CD8-positive, alpha-beta memory T cell (primary cell): ENCODE data around the gene ITFG1. TPM values are rescaled to one million over a fixed set of nuclear protein-coding genes. Genes with fewer than 3 reads are reported as not detected.
A peak's percentile ranks its signal among the peaks of the same experiment; 100 is the strongest.
"Not testable (repeated sequence)": the region's sequence is repeated elsewhere in the genome, so short reads cannot be mapped to it uniquely, and the experiment has no call there.

Experiments used
- CTCF ChIA-PET: fragments of 350-600 bp; sonication (Branson Sonifier 250); formaldehyde crosslinking; loops from one replicate; lab custom pipeline; 2021; ENCODE audit warnings: antibody characterized with exemption; lab: Charles Lee
- POLR2A ChIA-PET: fragments of 350-600 bp; sonication (Branson Sonifier 250); formaldehyde crosslinking; loops from one replicate; lab custom pipeline; 2021; ENCODE audit warnings: antibody characterized with exemption; lab: Charles Lee
- DNase-seq, 5 donors: peaks; one replicate each; pipeline versions ENCODE4 v3.0.0 to v3.0.0-alpha.2; 2020 to 2022; ENCODE audit warnings: mixed read lengths in 1 of 5
- H3K27ac ChIP-seq: one replicate; pipeline ENCODE4 v1.7.0; 2013; ENCODE audit warnings: low read depth, mild to moderate bottlenecking, low read length, moderate library complexity
- H3K27me3 ChIP-seq: 2 replicates; pipeline ENCODE4 v1.7.0; 2013; ENCODE audit warnings: low read length, mild to moderate bottlenecking; ENCODE audit not compliant: insufficient read depth, poor library complexity, severe bottlenecking
- H3K36me3 ChIP-seq: 2 replicates; pipeline ENCODE4 v1.7.0; 2013; ENCODE audit warnings: mild to moderate bottlenecking, low read length, moderate library complexity; ENCODE audit not compliant: insufficient read depth
- H3K4me1 ChIP-seq: 2 replicates; pipeline ENCODE4 v1.7.0; 2013; ENCODE audit warnings: mild to moderate bottlenecking, low read length, moderate library complexity; ENCODE audit not compliant: insufficient read depth
- H3K4me3 ChIP-seq: 2 replicates; pipeline ENCODE4 v1.7.0; 2013; ENCODE audit warnings: mild to moderate bottlenecking, low read length
- H3K9me3 ChIP-seq: 2 replicates; pipeline ENCODE4 v1.7.0; 2013; ENCODE audit warnings: mild to moderate bottlenecking, low read length
- H3K27ac Mint-ChIP-seq, 8 donors: one replicate each; pipeline ENCODE4 v1.8.0; 2020 to 2021; ENCODE audit warnings: mixed read lengths in 8 of 8, mild to moderate bottlenecking in 6 of 8, inconsistent platforms in 3 of 8, moderate library complexity in 3 of 8
- H3K27me3 Mint-ChIP-seq, 2 donors: one replicate each; pipeline ENCODE4 v1.8.0; 2020 to 2021; ENCODE audit warnings: mixed read lengths in 2 of 2, mild to moderate bottlenecking in 1 of 2, moderate library complexity in 1 of 2
- H3K36me3 Mint-ChIP-seq, 3 donors: one replicate each; pipeline ENCODE4 v1.8.0; 2020 to 2021; ENCODE audit warnings: mixed read lengths in 3 of 3, inconsistent platforms in 1 of 3, mild to moderate bottlenecking in 1 of 3
- H3K4me1 Mint-ChIP-seq, 3 donors: one replicate each; pipeline ENCODE4 v1.8.0; 2020 to 2021; ENCODE audit warnings: mixed read lengths in 3 of 3, inconsistent platforms in 1 of 3, mild to moderate bottlenecking in 1 of 3
- H3K4me3 Mint-ChIP-seq, 7 donors: one replicate each; pipeline ENCODE4 v1.8.0; 2020 to 2021; ENCODE audit warnings: mixed read lengths in 7 of 7, mild to moderate bottlenecking in 6 of 7, moderate library complexity in 4 of 7, inconsistent platforms in 2 of 7
- H3K9me3 Mint-ChIP-seq, 5 donors: one replicate each; pipeline ENCODE4 v1.8.0; 2020 to 2022; ENCODE audit warnings: mixed read lengths in 5 of 5, mild to moderate bottlenecking in 3 of 5, moderate library complexity in 2 of 5, inconsistent platforms in 1 of 5
- polyA plus RNA-seq: library from polyadenylated mRNA; unstranded; fragments of 300-500 nt; fragmentation: Illumina TruSeq; gene quantifications from one replicate; pipeline ENCODE4 v1.2.3, GENCODE V29; 2021
- total RNA-seq, 2 experiments: library from RNA; stranded (reverse); gene quantifications; one replicate each; pipeline ENCODE4 v1.2.3, GENCODE V29; 2021

Gene ITFG1
- total and polyA plus RNA-seq, 3 experiments from 2014 or later: 24.5 to 26.8 (median 24.9) TPM

GRCh38 chr16:47460359-47460710, 528 bp downstream of the ITFG1 start:
- Histone ChIP-seq H3K9me3 (no peaks in the 10 kb centered on the region), H3K27me3 (no peaks in the 10 kb centered on the region), H3K4me1 (peaks cover 33% of the 10 kb centered on the region), H3K4me3 (peak overlapping the region; percentile 84), H3K36me3 (peaks cover 6% of the 10 kb centered on the region), H3K27ac (peak overlapping the region; percentile 93)
- H3K36me3 Mint-ChIP-seq: peaks cover 0 to 32% (median 16%) of the 10 kb centered on the region in 3 donors
- peak overlapping the region; percentile 92 to 99 (median 97) for H3K27ac Mint-ChIP-seq
- no peaks in the 10 kb centered on the region for H3K27me3 Mint-ChIP-seq
- H3K9me3 Mint-ChIP-seq: no peaks in the 10 kb centered on the region
- ChIA-PET CTCF (interaction anchor here (1.1 to 1.8 kb wide), 4 partner anchors 142 to 704 kb away, joined by 3 to 5 read pairs (median 4); partner anchors contain the start of gene NETO2), POLR2A (interaction anchor here (0.9 to 2.7 kb wide), 2 partner anchors 10 to 487 kb away, joined by 3 to 10 read pairs; partner anchors contain the start of gene DNAJA2)
- peaks cover 59 to 80% (median 74%) of the 10 kb centered on the region in 3 donors for H3K4me1 Mint-ChIP-seq
- no peak for DNase-seq
- H3K4me3 Mint-ChIP-seq: peak overlapping the region; percentile 94 to 100 (median 97)

GRCh38 chr16:47459603-47460002, 1.3 kb downstream of the ITFG1 start:
- Histone ChIP-seq H3K36me3 (peaks cover 6% of the 10 kb centered on the region), H3K4me1 (peaks cover 33% of the 10 kb centered on the region), H3K27me3 (no peaks in the 10 kb centered on the region), H3K4me3 (peak overlapping the region; percentile 84), H3K27ac (no peak overlapping the region), H3K9me3 (no peaks in the 10 kb centered on the region)
- peaks cover 0 to 34% (median 19%) of the 10 kb centered on the region in 3 donors for H3K36me3 Mint-ChIP-seq
- peak overlapping the region; percentile 94 to 100 (median 97) for H3K4me3 Mint-ChIP-seq
- no peak for DNase-seq
- ChIA-PET CTCF (no interaction called here), POLR2A (interaction anchor here (2.7 kb wide), 1 partner anchor 486 kb away, joined by 10 read pairs; the partner anchor contains the start of gene DNAJA2)
- peaks cover 54 to 78% (median 74%) of the 10 kb centered on the region in 3 donors for H3K4me1 Mint-ChIP-seq
- no peaks in the 10 kb centered on the region for H3K27me3 Mint-ChIP-seq
- H3K9me3 Mint-ChIP-seq: no peaks in the 10 kb centered on the region
- peak overlapping the region in 7 of 8 donors; percentile 95 to 99 (median 98) for H3K27ac Mint-ChIP-seq

- H3K4me3 ChIP-seq: no peak overlapping the region
- H3K27ac Mint-ChIP-seq: peak overlapping the region in 4 of 8 donors; percentile 6 to 45 (median 32)
Measured at GRCh38 chr16:47458331-47458730, 2.5 kb downstream of the ITFG1 start.

GRCh38 chr16:47449788-47450187, 11.1 kb downstream of the ITFG1 start:
- H3K27ac Mint-ChIP-seq: peak overlapping the region in 3 of 8 donors; percentile 7 to 71 (median 57)
- DNase-seq: no peak
- no peaks in the 10 kb centered on the region for H3K27me3 ChIP-seq
- no peaks in the 10 kb centered on the region for H3K9me3 Mint-ChIP-seq
- H3K36me3 Mint-ChIP-seq: peaks cover 11 to 69% (median 35%) of the 10 kb centered on the region in 3 donors
- H3K4me1 ChIP-seq: no peaks in the 10 kb centered on the region
- H3K4me3 Mint-ChIP-seq: no peak overlapping the region
- H3K27me3 Mint-ChIP-seq: no peaks in the 10 kb centered on the region
- H3K9me3 ChIP-seq: no peaks in the 10 kb centered on the region
- peaks cover 32 to 57% (median 51%) of the 10 kb centered on the region in 3 donors for H3K4me1 Mint-ChIP-seq
- H3K27ac ChIP-seq: no peak overlapping the region
- H3K4me3 ChIP-seq: no peak overlapping the region
- ChIA-PET POLR2A (no interaction called here), CTCF (no interaction called here)
- peaks cover 32% of the 10 kb centered on the region for H3K36me3 ChIP-seq

More at GRCh38 chr16:47458331-47458730, 2.5 kb downstream of the ITFG1 start:
- H3K4me1 Mint-ChIP-seq: peaks cover 49 to 75% (median 71%) of the 10 kb centered on the region in 3 donors
- no peaks in the 10 kb centered on the region for H3K9me3 Mint-ChIP-seq
- H3K4me3 Mint-ChIP-seq: peak overlapping the region in 1 of 7 donors; percentile 65
- ChIA-PET POLR2A (no interaction called here), CTCF (no interaction called here)
- Histone ChIP-seq H3K9me3 (no peaks in the 10 kb centered on the region), H3K27ac (no peak overlapping the region), H3K36me3 (peaks cover 9% of the 10 kb centered on the region), H3K4me1 (peaks cover 33% of the 10 kb centered on the region), H3K27me3 (no peaks in the 10 kb centered on the region)
- H3K27me3 Mint-ChIP-seq: no peaks in the 10 kb centered on the region
- DNase-seq: no peak
- peaks cover 0 to 40% (median 27%) of the 10 kb centered on the region in 3 donors for H3K36me3 Mint-ChIP-seq

- peaks cover 32% of the 10 kb centered on the region for H3K36me3 ChIP-seq
- H3K4me3 Mint-ChIP-seq: no peak overlapping the region
- no peaks in the 10 kb centered on the region for H3K9me3 Mint-ChIP-seq
- no peaks in the 10 kb centered on the region for H3K4me1 ChIP-seq
- ChIA-PET CTCF (no interaction called here), POLR2A (no interaction called here)
- H3K4me1 Mint-ChIP-seq: peaks cover 31 to 55% (median 50%) of the 10 kb centered on the region in 3 donors
- no peak overlapping the region for H3K27ac ChIP-seq
- H3K36me3 Mint-ChIP-seq: peaks cover 13 to 68% (median 33%) of the 10 kb centered on the region in 3 donors
- H3K27me3 ChIP-seq: no peaks in the 10 kb centered on the region
- H3K27ac Mint-ChIP-seq: no peak overlapping the region
- no peak for DNase-seq
- no peaks in the 10 kb centered on the region for H3K27me3 Mint-ChIP-seq
- H3K4me3 ChIP-seq: no peak overlapping the region
- no peaks in the 10 kb centered on the region for H3K9me3 ChIP-seq
Measured at GRCh38 chr16:47448830-47449575, 11.9 kb downstream of the ITFG1 start.

GRCh38 chr16:47446431-47446830, 14.4 kb downstream of the ITFG1 start:
- no peaks in the 10 kb centered on the region for H3K27me3 ChIP-seq
- Mint-ChIP-seq H3K4me1 (peaks cover 32 to 57% (median 41%) of the 10 kb centered on the region in 3 donors), H3K4me3 (peak overlapping the region in 1 of 7 donors; percentile 5), H3K36me3 (peaks cover 22 to 66% (median 24%) of the 10 kb centered on the region in 3 donors), H3K9me3 (peaks cover 0 to 4% (median 0%) of the 10 kb centered on the region in 5 donors), H3K27ac (peak overlapping the region in 3 of 8 donors; percentile 19 to 51 (median 48)), H3K27me3 (no peaks in the 10 kb centered on the region)
- ChIA-PET POLR2A (no interaction called here), CTCF (no interaction called here)
- no peaks in the 10 kb centered on the region for H3K4me1 ChIP-seq
- no peak overlapping the region for H3K27ac ChIP-seq
- no peaks in the 10 kb centered on the region for H3K9me3 ChIP-seq
- peaks cover 14% of the 10 kb centered on the region for H3K36me3 ChIP-seq
- H3K4me3 ChIP-seq: no peak overlapping the region
- no peak for DNase-seq

GRCh38 chr16:47442884-47443283, 18.0 kb downstream of the ITFG1 start:
- CTCF ChIA-PET, H3K27me3 ChIP-seq, H3K27ac ChIP-seq, H3K27me3 Mint-ChIP-seq, H3K27ac Mint-ChIP-seq, H3K9me3 Mint-ChIP-seq, H3K4me3 Mint-ChIP-seq, POLR2A ChIA-PET, H3K4me3 ChIP-seq, H3K36me3 ChIP-seq, H3K4me1 ChIP-seq, DNase-seq, H3K9me3 ChIP-seq: not testable (repeated sequence)
- peaks cover 37 to 60% (median 37%) of the 10 kb centered on the region in 3 donors for H3K4me1 Mint-ChIP-seq
- peaks cover 19 to 61% (median 37%) of the 10 kb centered on the region in 3 donors for H3K36me3 Mint-ChIP-seq

GRCh38 chr16:47440066-47440465, 20.8 kb downstream of the ITFG1 start:
- H3K4me3 Mint-ChIP-seq, H3K4me1 ChIP-seq, CTCF ChIA-PET, DNase-seq, H3K9me3 Mint-ChIP-seq, H3K27me3 ChIP-seq, H3K27ac Mint-ChIP-seq, POLR2A ChIA-PET, H3K36me3 ChIP-seq, H3K9me3 ChIP-seq, H3K27me3 Mint-ChIP-seq, H3K27ac ChIP-seq, H3K4me3 ChIP-seq: not testable (repeated sequence)
- Mint-ChIP-seq H3K4me1 (peaks cover 32 to 51% (median 34%) of the 10 kb centered on the region in 3 donors), H3K36me3 (peaks cover 16 to 58% (median 42%) of the 10 kb centered on the region in 3 donors)
